GM19397 (cell line): ENCODE data around the gene SLX1A.
"Not testable (repeated sequence)": the region's sequence is repeated elsewhere in the genome, so short reads cannot be mapped to it uniquely, and the experiment has no call there.

Experiments
- ATAC-seq: cut with Tn5 transposase; IDR thresholded peaks from one replicate; pipeline ENCODE4 v1.9.1; 2021; ENCODE audit warnings: mild to moderate bottlenecking, moderate library complexity; ENCODE audit not compliant: unreplicated experiment

Gene SLX1A

DNA sequence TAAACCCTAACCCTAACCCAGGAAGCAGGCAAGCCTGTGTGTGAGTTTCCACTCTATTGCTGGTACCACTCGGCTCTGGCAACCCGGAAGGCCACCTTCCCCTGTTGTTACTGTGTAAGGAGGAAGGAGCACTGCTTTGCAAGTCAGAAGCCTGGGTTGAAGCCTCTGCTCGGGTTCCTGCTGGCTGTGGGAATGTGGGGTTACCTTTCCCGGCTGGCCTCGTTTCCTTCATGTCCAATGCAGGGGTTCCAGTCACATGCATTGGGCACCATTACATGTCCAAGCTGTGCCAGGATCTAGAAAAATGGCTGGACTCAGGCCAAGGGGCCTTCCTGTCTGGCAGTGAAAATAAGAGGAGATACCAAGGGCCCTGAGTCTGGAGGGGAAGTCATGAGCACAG, 23.4 kb downstream of the SLX1A start:
- ATAC-seq, result not testable (repeated sequence)
